ENCODE measurements around the gene HIGD1A. TPM values are rescaled to one million over a fixed set of nuclear protein-coding genes. Genes with fewer than 3 reads are reported as not detected.

The HIGD1A gene
- total and polyA plus RNA-seq, 2 of the 4 experiments (the other 2 are of a cell fraction), result 86.6 to 137 TPM

- no peak overlapping the region for H3K4me3 ChIP-seq (ENCODE audit: insufficient read depth, low read depth, low read length)
- ChIA-PET CTCF (no interaction called here), POLR2A (ENCODE audit: unreplicated experiment) (no interaction called here)
- H3K4ac ChIP-seq (ENCODE audit: low read depth, low read length), result no peak overlapping the region
- no peak overlapping the region for H3K18ac ChIP-seq (ENCODE audit: low read depth, low read length)
- no peak for DNase-seq
- H4K20me1 ChIP-seq (ENCODE audit: insufficient read depth, low read length), result 0 out of 2 replicates have a peak, but pooled peaks cover 14% of the 10 kb centered on the region
- no peak overlapping the region for H3K27ac ChIP-seq (ENCODE audit: insufficient read depth, low read length)
- no peak overlapping the region for H3K23ac ChIP-seq (ENCODE audit: low read depth, low read length)
- H2BK5ac ChIP-seq (ENCODE audit: low read depth, low read length, poor library complexity, severe bottlenecking), result no peak overlapping the region
- in situ Hi-C loops (cut with MboI; ENCODE audit: low sequenced_read_pairs) (no loop called here), dilution Hi-C loops (cut with HindIII; ENCODE audit: low sequenced_read_pairs, unreplicated experiment) (no loop called here), intact Hi-C loops (cut with micrococcal nuclease) (no loop called here)
- H3K79me1 ChIP-seq (ENCODE audit: low read depth in 1 of 2, low read length in 2 of 2), result peaks cover 5 to 12% of the 10 kb centered on the region in 2 experiments; a peak in 3 of 4 replicates
- H3K4me1 ChIP-seq (ENCODE audit: control insufficient read depth, insufficient read depth, low read length), result peaks cover 3% of the 10 kb centered on the region; the same call in 1 of the 2 replicates
- no CpG with 5 or more reads among the region's 4 CpGs for WGBS, 2 experiments (ENCODE audit: extremely low coverage in 2 of 2, insufficient read length in 1 of 2)
- no peak overlapping the region for H2AK9ac ChIP-seq (replicated peaks; ENCODE audit: low read depth, low read length, poor library complexity)
- BruUV-seq (replicated peaks), result no TSS peak
- H3K9ac ChIP-seq (ENCODE audit: low read depth, low read length), result no peak overlapping the region
- H3K36me3 ChIP-seq (ENCODE audit: control insufficient read depth, insufficient read depth, low read length), result no peaks in the 10 kb centered on the region
- H3K9me1 ChIP-seq (ENCODE audit: insufficient read depth, low read length), result no peaks in the 10 kb centered on the region
- H2AK5ac ChIP-seq (ENCODE audit: low read depth, low read length), result no peak overlapping the region
- H3K9me3 ChIP-seq (ENCODE audit: control insufficient read depth, insufficient read depth, low read length), result no peaks in the 10 kb centered on the region
- H4K91ac ChIP-seq (ENCODE audit: insufficient read depth, low read depth, low read length), result no peak overlapping the region
- H2AFZ ChIP-seq (replicated peaks; ENCODE audit: low read length, poor library complexity), result no peak overlapping the region
- no peak overlapping the region for H2BK15ac ChIP-seq (ENCODE audit: low read depth, low read length)
- peaks cover 6% of the 10 kb centered on the region for H3K27me3 ChIP-seq (ENCODE audit: control insufficient read depth, insufficient read depth, low read length)
- TF ChIP-seq MXI1 (IDR thresholded peaks at IDR 0.05; ENCODE audit: borderline replicate concordance, low read depth, low read length), result no peak
- TF ChIP-seq BHLHE40 (IDR thresholded peaks at IDR 0.05; ENCODE audit: low read depth, low read length), result no peak
- TF ChIP-seq RCOR1 (IDR thresholded peaks at IDR 0.05; ENCODE audit: insufficient replicate concordance, low read length), result no peak
- TF ChIP-seq FOS (IDR thresholded peaks at IDR 0.05; ENCODE audit: low read depth, low read length), result no peak
- no peak for TF ChIP-seq RAD21 (IDR thresholded peaks at IDR 0.05; ENCODE audit: low read length)
- no peak for TF ChIP-seq SMC3 (IDR thresholded peaks at IDR 0.05; ENCODE audit: low read depth, low read length)
- TF ChIP-seq USF2 (IDR thresholded peaks at IDR 0.05; ENCODE audit: low read depth, low read length), result no peak
- TF ChIP-seq CTCF (conservative IDR thresholded peaks at IDR 0.05; ENCODE audit: low read depth, low read length), result no peak
- TF ChIP-seq MAFK (IDR thresholded peaks at IDR 0.05; ENCODE audit: low read depth, low read length), result no peak
- no peak for TF ChIP-seq NFE2L2 (IDR thresholded peaks at IDR 0.05; ENCODE audit: low read depth, low read length)
- TF ChIP-seq CEBPB (IDR thresholded peaks at IDR 0.05; ENCODE audit: low read depth, low read length), result no peak
- no peak for TF ChIP-seq RFX5 (IDR thresholded peaks at IDR 0.05; ENCODE audit: low read depth, low read length)
- no peak for TF ChIP-seq MAZ (IDR thresholded peaks at IDR 0.05; ENCODE audit: borderline replicate concordance, low read depth, low read length)
- no peak for TF ChIP-seq ELK1 (IDR thresholded peaks at IDR 0.05; ENCODE audit: borderline replicate concordance, low read depth, low read length)
- TF ChIP-seq POLR2A (IDR thresholded peaks at IDR 0.05; ENCODE audit: low read depth, low read length), result no peak
- TF ChIP-seq CHD1 (IDR thresholded peaks at IDR 0.05; ENCODE audit: low read depth, low read length), result no peak
- no peak for ATAC-seq (ENCODE audit: low read depth)
- H2BK120ac ChIP-seq (ENCODE audit: low read depth, low read length), result no peak overlapping the region
- no peak overlapping the region for H2BK20ac ChIP-seq (ENCODE audit: low read depth, low read length)
- H3K14ac ChIP-seq (replicated peaks; ENCODE audit: low read depth, low read length), result no peak overlapping the region
- H3K56ac ChIP-seq (ENCODE audit: extremely low read depth, insufficient read depth, low read length), result no peak overlapping the region
- no peak overlapping the region for H3K4me2 ChIP-seq (ENCODE audit: low read depth, low read length)
- no peak overlapping the region for H4K8ac ChIP-seq (ENCODE audit: low read depth in 2 of 2, low read length in 2 of 2)
- no peak overlapping the region for H4K5ac ChIP-seq (ENCODE audit: low read depth, low read length)
Observed at GRCh38 chr3:42807929-42808328, 3.6 kb upstream of the HIGD1A start.

All from IMR-90 (cell line).